ENCODE measurements around the gene ACSL3.

ACSL3 gene

GRCh38 chr2:222939208-222939856, 78.5 kb downstream of the ACSL3 start:
- peak in 19 of 51 donors; percentile 2 to 30 (median 17) for DNase-seq

- no peak for DNase-seq
These were observed 79.1 kb downstream of the ACSL3 start for GRCh38 chr2:222939979-222940378.

GRCh38 chr2:222941510-222942032, 80.7 kb downstream of the ACSL3 start:
- DNase-seq = no peak

GRCh38 chr2:222942561-222942960, 81.7 kb downstream of the ACSL3 start:
- DNase-seq = no peak

- no peak for DNase-seq
These were observed 82.1 kb downstream of the ACSL3 start for GRCh38 chr2:222942977-222943376.

GRCh38 chr2:222943820-222944219, 83.0 kb downstream of the ACSL3 start:
- no peak for DNase-seq

GRCh38 chr2:222944552-222944951, 83.7 kb downstream of the ACSL3 start:
- DNase-seq = no peak

GRCh38 chr2:222944971-222945740, 84.3 kb downstream of the ACSL3 start:
- no peak for DNase-seq

- no peak for DNase-seq
These were observed 85.1 kb downstream of the ACSL3 start for GRCh38 chr2:222945887-222946286.

- no peak for DNase-seq
These were observed 86.0 kb downstream of the ACSL3 start for GRCh38 chr2:222946700-222947287.

- no peak for DNase-seq
These were observed 88.2 kb downstream of the ACSL3 start for GRCh38 chr2:222949073-222949472.

GRCh38 chr2:222949690-222950323, 89.0 kb downstream of the ACSL3 start:
- DNase-seq = no peak

GRCh38 chr2:222950638-222951285, 89.9 kb downstream of the ACSL3 start:
- peak in 1 of 51 donors; percentile 24 for DNase-seq

GRCh38 chr2:222952204-222952603, 91.4 kb downstream of the ACSL3 start:
- peak in 2 of 51 donors; percentile 1 to 2 for DNase-seq

GRCh38 chr2:222955008-222955407, 94.2 kb downstream of the ACSL3 start:
- DNase-seq = no peak

- no peak for DNase-seq
These were observed 98.5 kb downstream of the ACSL3 start for GRCh38 chr2:222959358-222959757.

- DNase-seq = peak in 1 of 51 donors; percentile 9
These were observed 99.3 kb downstream of the ACSL3 start for GRCh38 chr2:222960126-222960525.

GRCh38 chr2:222963641-222964040, 102.8 kb downstream of the ACSL3 start:
- no peak for DNase-seq

GRCh38 chr2:222964376-222965031, 103.7 kb downstream of the ACSL3 start:
- DNase-seq = no peak

- DNase-seq = no peak
These were observed 104.7 kb downstream of the ACSL3 start for GRCh38 chr2:222965555-222965954.

All from hypothalamus (tissue), 51 donors.